ENCODE measurements around the gene TTC9C.

- TF ChIP-seq POLR2A (IDR thresholded peaks at IDR 0.05; ENCODE audit: borderline replicate concordance, extremely low read depth, insufficient read depth, insufficient read length): peak; percentile 79
- no peak for TF ChIP-seq CTCF (IDR thresholded peaks at IDR 0.05 in 2 of 3, conservative IDR thresholded peaks at IDR 0.05 in 1 of 3; ENCODE audit: borderline replicate concordance in 1 of 3, insufficient read depth in 1 of 3, low read depth in 2 of 3, low read length in 2 of 3)
These were observed 968 bp upstream of the TTC9C start, which contains the start of gene HNRNPUL2 for GRCh38 chr11:62727165-62727871.

Data from HCT116 (cell line).